Vagina (tissue), 2 donors: ENCODE measurements around the gene CHRD. TPM values are rescaled to one million over a fixed set of nuclear protein-coding genes. Genes with fewer than 3 reads are reported as not detected.
A peak's percentile ranks its signal among the peaks of the same experiment; 100 is the strongest.
"Not testable (repeated sequence)": the region's sequence is repeated elsewhere in the genome, so short reads cannot be mapped to it uniquely, and the experiment has no call there.

Source experiments
- DNase-seq, 2 donors: peaks; one replicate each; pipeline ENCODE4 v3.0.0-alpha.2; 2017; ENCODE audit errors: extremely low spot score in 2 of 2
- H3K27ac ChIP-seq: fragments of 200-600 bp; sonication (generic); one replicate; pipeline ENCODE4 v1.5.1; 2019
- H3K27me3 ChIP-seq: fragments of 200-600 bp; sonication (generic); one replicate; pipeline ENCODE4 v1.5.1; 2019
- H3K36me3 ChIP-seq, 2 donors: fragments of 200-600 bp; sonication (generic); one replicate each; pipeline ENCODE4 v1.5.1; 2017 to 2019
- H3K4me1 ChIP-seq: fragments of 200-600 bp; sonication (generic); one replicate; pipeline ENCODE4 v1.5.1; 2019
- H3K4me3 ChIP-seq, 2 donors: fragments of 200-600 bp; sonication (generic); 1 replicate in 1 of 2; 2 replicates in 1 of 2; pipeline ENCODE4 v1.5.1; 2016 to 2019
- H3K9me3 ChIP-seq: fragments of 200-600 bp; sonication (generic); one replicate; pipeline ENCODE4 v1.5.1; 2019
- POLR2A ChIP-seq, 2 donors: fragments of 450-650 bp; IDR thresholded peaks; one replicate each; pipeline ENCODE4 v1.6.1; 2017; ENCODE audit warnings: antibody characterized with exemption in 2 of 2, mild to moderate bottlenecking in 2 of 2, moderate library complexity in 2 of 2
- POLR2AphosphoS5 ChIP-seq, 2 donors: sonication (generic); formaldehyde crosslinking; IDR thresholded peaks; one replicate each; pipeline ENCODE4 v1.9.0; 2017; ENCODE audit warnings: antibody characterized with exemption in 2 of 2, mild to moderate bottlenecking in 2 of 2, low read depth in 1 of 2; ENCODE audit not compliant: insufficient read depth in 1 of 2
- intact Hi-C: fragments of 100-400 bp; cut with DNase I; formaldehyde crosslinking; loops from one replicate; pipeline ENCODE4 v1.15.1; 2023
- total RNA-seq: library from RNA; depleted of rRNA; stranded (reverse); fragments of >200 nt; gene quantifications from one replicate; pipeline ENCODE4 v1.2.3, GENCODE V29; 2016
- TF ChIP-seq, protein P1 (sequence below), 3 experiments: fragments of 450-650 bp in 2 of 3; fragments of 200-600 bp in 1 of 3; sonication (generic) in 1 of 3; IDR thresholded peaks; one replicate each; pipeline ENCODE4 v1.5.1; 2017 to 2019; ENCODE audit warnings: antibody characterized with exemption in 3 of 3, mild to moderate bottlenecking in 2 of 3, moderate library complexity in 2 of 3

The CHRD gene
- total RNA-seq, 1 donor from 2014 or later = 32.7 TPM

GRCh38 chr3:184337399-184337714 lies 42.5 kb upstream of the CHRD start, which contains the start of gene FAM131A:
Gene FAM131A (plus strand): TSS chr3:184337600. CDS start chr3:184337631, 31 bp downstream.
- Histone ChIP-seq H3K36me3 (peaks cover 0 to 27% of the 10 kb centered on the region in 2 donors), H3K27ac (peak within 1 kb of the TSS; percentile 97), H3K4me1 (peaks cover 48% of the 10 kb centered on the region), H3K27me3 (no peaks in the 10 kb centered on the region), H3K4me3 (peak within 1 kb of the TSS; percentile 76 to 85), H3K9me3 (no peaks in the 10 kb centered on the region)
- no peak for DNase-seq
- TF ChIP-seq POLR2A (IDR thresholded peaks at IDR 0.05) (no peak), POLR2AphosphoS5 (IDR thresholded peaks at IDR 0.05; ENCODE audit: insufficient read depth in 1 of 2, low read depth in 1 of 2) (no peak)
- TF ChIP-seq, protein P1, sequence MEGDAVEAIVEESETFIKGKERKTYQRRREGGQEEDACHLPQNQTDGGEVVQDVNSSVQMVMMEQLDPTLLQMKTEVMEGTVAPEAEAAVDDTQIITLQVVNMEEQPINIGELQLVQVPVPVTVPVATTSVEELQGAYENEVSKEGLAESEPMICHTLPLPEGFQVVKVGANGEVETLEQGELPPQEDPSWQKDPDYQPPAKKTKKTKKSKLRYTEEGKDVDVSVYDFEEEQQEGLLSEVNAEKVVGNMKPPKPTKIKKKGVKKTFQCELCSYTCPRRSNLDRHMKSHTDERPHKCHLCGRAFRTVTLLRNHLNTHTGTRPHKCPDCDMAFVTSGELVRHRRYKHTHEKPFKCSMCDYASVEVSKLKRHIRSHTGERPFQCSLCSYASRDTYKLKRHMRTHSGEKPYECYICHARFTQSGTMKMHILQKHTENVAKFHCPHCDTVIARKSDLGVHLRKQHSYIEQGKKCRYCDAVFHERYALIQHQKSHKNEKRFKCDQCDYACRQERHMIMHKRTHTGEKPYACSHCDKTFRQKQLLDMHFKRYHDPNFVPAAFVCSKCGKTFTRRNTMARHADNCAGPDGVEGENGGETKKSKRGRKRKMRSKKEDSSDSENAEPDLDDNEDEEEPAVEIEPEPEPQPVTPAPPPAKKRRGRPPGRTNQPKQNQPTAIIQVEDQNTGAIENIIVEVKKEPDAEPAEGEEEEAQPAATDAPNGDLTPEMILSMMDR (IDR thresholded peaks at IDR 0.05) = no peak
- intact Hi-C loops = loop anchor here (10.0 kb wide), 1 partner anchor 153 kb away; the partner anchor contains the start of gene ABCF3

DNA sequence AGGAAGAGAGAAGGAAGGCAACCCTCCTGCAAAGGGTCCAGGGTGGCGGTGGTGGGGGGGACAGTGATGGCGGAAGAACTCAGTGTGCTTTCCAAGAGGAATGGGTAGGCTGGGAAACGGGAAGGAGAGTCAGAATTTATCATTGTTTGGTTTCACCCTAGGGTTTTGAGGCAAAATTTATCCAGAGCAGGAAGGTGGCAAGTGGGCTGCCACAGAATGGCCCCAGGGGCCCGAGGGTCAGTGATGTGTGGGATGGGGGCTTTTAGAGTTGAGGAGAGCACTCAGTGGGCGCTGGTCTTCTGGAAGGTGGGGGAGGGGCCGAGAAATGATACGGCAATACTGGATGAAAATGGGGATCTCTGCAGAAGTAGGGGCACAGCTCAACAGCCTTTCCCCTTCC lies 41.9 kb upstream of the CHRD start:
- no peaks in the 10 kb centered on the region for H3K9me3 ChIP-seq
- H3K4me3 ChIP-seq = peak overlapping the region in 1 of 2 donors; percentile 41
- H3K4me1 ChIP-seq = peaks cover 48% of the 10 kb centered on the region
- H3K27me3 ChIP-seq = no peaks in the 10 kb centered on the region
- H3K27ac ChIP-seq = peak overlapping the region; percentile 97
- peaks cover 0 to 26% of the 10 kb centered on the region in 2 donors for H3K36me3 ChIP-seq
- TF ChIP-seq POLR2AphosphoS5 (IDR thresholded peaks at IDR 0.05; ENCODE audit: insufficient read depth in 1 of 2, low read depth in 1 of 2) (no peak), POLR2A (IDR thresholded peaks at IDR 0.05) (no peak)
- TF ChIP-seq, protein P1 (IDR thresholded peaks at IDR 0.05) = no peak
- DNase-seq = no peak
- intact Hi-C loops = loop anchor here (1.0 to 10.0 kb wide), 2 partner anchors 24 to 153 kb away; partner anchors contain the start of genes ABCF3 and EIF4G1

DNA sequence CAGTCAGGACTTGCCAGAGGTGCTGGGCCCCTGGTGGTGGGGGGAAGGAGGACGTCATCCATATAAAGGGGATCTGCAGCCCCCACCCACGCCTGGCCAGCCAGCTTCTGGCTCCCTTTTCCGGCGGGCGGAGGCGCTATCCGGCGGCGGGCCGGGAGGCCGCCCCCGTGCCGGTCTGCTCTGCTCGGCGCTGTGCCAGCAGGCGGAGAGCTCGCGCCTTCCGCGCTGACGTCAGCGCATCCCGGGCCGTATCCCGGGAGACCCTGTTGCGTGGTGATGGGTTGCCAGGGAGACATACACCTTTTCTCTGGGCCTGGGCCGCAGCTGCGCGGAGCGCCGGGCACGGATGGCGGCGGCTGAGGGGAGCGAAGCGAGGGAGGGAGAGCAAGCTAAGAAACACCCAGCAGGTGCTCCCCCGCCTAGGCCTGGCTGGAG lies 41.3 kb upstream of the CHRD start:
- no peaks in the 10 kb centered on the region for H3K27me3 ChIP-seq
- H3K4me1 ChIP-seq = peaks cover 48% of the 10 kb centered on the region
- TF ChIP-seq, protein P1 (IDR thresholded peaks at IDR 0.05) = no peak
- TF ChIP-seq POLR2AphosphoS5 (IDR thresholded peaks at IDR 0.05; ENCODE audit: insufficient read depth in 1 of 2, low read depth in 1 of 2) (peak in 1 of 2 donors; percentile 80), POLR2A (IDR thresholded peaks at IDR 0.05) (no peak)
- H3K27ac ChIP-seq = peak overlapping the region; percentile 97
- H3K4me3 ChIP-seq = peak overlapping the region; percentile 14 to 41
- H3K36me3 ChIP-seq = peaks cover 0 to 21% of the 10 kb centered on the region in 2 donors
- intact Hi-C loops = loop anchor here (1.0 to 10.0 kb wide), 2 partner anchors 24 to 154 kb away; partner anchors contain the start of genes ABCF3 and EIF4G1
- no peaks in the 10 kb centered on the region for H3K9me3 ChIP-seq
- no peak for DNase-seq

GRCh38 chr3:184339001-184339400 lies 40.9 kb upstream of the CHRD start:
- peak overlapping the region; percentile 97 for H3K27ac ChIP-seq
- H3K36me3 ChIP-seq = peaks cover 0 to 16% of the 10 kb centered on the region in 2 donors
- H3K4me1 ChIP-seq = peaks cover 48% of the 10 kb centered on the region
- H3K4me3 ChIP-seq = peak overlapping the region; percentile 14 to 41
- no peak for TF ChIP-seq POLR2AphosphoS5 (IDR thresholded peaks at IDR 0.05; ENCODE audit: insufficient read depth in 1 of 2, low read depth in 1 of 2)
- TF ChIP-seq, protein P1 (IDR thresholded peaks at IDR 0.05) = no peak
- TF ChIP-seq POLR2A (IDR thresholded peaks at IDR 0.05) = no peak
- H3K9me3 ChIP-seq = no peaks in the 10 kb centered on the region
- no peaks in the 10 kb centered on the region for H3K27me3 ChIP-seq
- intact Hi-C loops = loop anchor here (10.0 kb wide), 1 partner anchor 154 kb away; the partner anchor contains the start of gene ABCF3
- no peak for DNase-seq

- not testable (repeated sequence) for H3K27me3 ChIP-seq, DNase-seq, H3K4me3 ChIP-seq, H3K27ac ChIP-seq, H3K9me3 ChIP-seq
- Histone ChIP-seq H3K4me1 (peaks cover 48% of the 10 kb centered on the region), H3K36me3 (peaks cover 0 to 14% of the 10 kb centered on the region in 2 donors)
- intact Hi-C loops = loop anchor here (10.0 kb wide), 1 partner anchor 155 kb away; the partner anchor contains the start of gene ABCF3
Observed at GRCh38 chr3:184339451-184340135, 40.3 kb upstream of the CHRD start.
